Mesenchymal stem cell (in vitro differentiated cells and primary cell): ENCODE data around the gene C16orf96.
A peak's percentile ranks its signal among the peaks of the same experiment; 100 is the strongest.

Experiments used
- DNase-seq: peaks from one replicate; pipeline ENCODE4 v3.0.0-alpha.2; 2013
- H2AFZ ChIP-seq: one replicate; pipeline ENCODE4 v1.6.1; 2013; ENCODE audit warnings: low read depth, mild to moderate bottlenecking, control low read depth, inconsistent platforms, low read length, moderate library complexity
- H2AK5ac ChIP-seq: 2 replicates; pipeline ENCODE4 v1.6.1; 2013; ENCODE audit warnings: low read length, moderate library complexity, mild to moderate bottlenecking, inconsistent platforms; ENCODE audit not compliant: severe bottlenecking
- H2BK120ac ChIP-seq: one replicate; pipeline ENCODE4 v1.6.1; 2013; ENCODE audit warnings: low read depth, mild to moderate bottlenecking, inconsistent platforms, low read length, moderate library complexity
- H2BK12ac ChIP-seq, 2 experiments: one replicate each; pipeline ENCODE4 v1.6.1; 2013; ENCODE audit warnings: inconsistent platforms in 2 of 2, low read length in 2 of 2, mild to moderate bottlenecking in 2 of 2, moderate library complexity in 2 of 2, control low read depth in 1 of 2
- H2BK15ac ChIP-seq: one replicate; pipeline ENCODE4 v1.6.1; 2013; ENCODE audit warnings: mild to moderate bottlenecking, low read depth, inconsistent platforms; ENCODE audit not compliant: poor library complexity, severe bottlenecking
- H2BK5ac ChIP-seq: 2 replicates; pipeline ENCODE4 v1.6.1; 2013; ENCODE audit warnings: low read depth, mild to moderate bottlenecking, low read length, control low read depth, inconsistent platforms; ENCODE audit not compliant: poor library complexity, severe bottlenecking
- H3K14ac ChIP-seq, 2 experiments: one replicate each; pipeline ENCODE4 v1.6.1; 2013; ENCODE audit warnings: inconsistent platforms in 2 of 2, low read length in 2 of 2, control low read depth in 1 of 2, mild to moderate bottlenecking in 1 of 2, moderate library complexity in 1 of 2
- H3K18ac ChIP-seq, 2 experiments: one replicate each; pipeline ENCODE4 v1.6.1; 2013; ENCODE audit warnings: inconsistent platforms in 2 of 2, low read length in 2 of 2, control low read depth in 1 of 2, low read depth in 1 of 2, mild to moderate bottlenecking in 1 of 2
- H3K23ac ChIP-seq, 2 experiments: one replicate each; pipeline ENCODE4 v1.6.1; 2013; ENCODE audit warnings: inconsistent platforms in 2 of 2, low read length in 2 of 2, mild to moderate bottlenecking in 2 of 2, moderate library complexity in 2 of 2, control low read depth in 1 of 2
- H3K27ac ChIP-seq: 2 replicates; pipeline ENCODE4 v1.5.1; 2013; ENCODE audit warnings: mild to moderate bottlenecking, moderate library complexity, low read length, control low read depth, inconsistent platforms; ENCODE audit not compliant: poor library complexity, severe bottlenecking
- H3K27me3 ChIP-seq, 2 experiments: 2 replicates each; pipeline versions ENCODE4 v1.6.1 to v1.7.0; 2013; ENCODE audit warnings: low read length in 2 of 2, mild to moderate bottlenecking in 2 of 2, moderate library complexity in 2 of 2, control low read depth in 1 of 2, inconsistent platforms in 1 of 2; ENCODE audit not compliant: control insufficient read depth in 1 of 2, insufficient read depth in 1 of 2
- H3K36me3 ChIP-seq, 2 experiments: 2 replicates each; pipeline versions ENCODE4 v1.6.1 to v1.7.0; 2013; ENCODE audit warnings: low read length in 2 of 2, control low read depth in 1 of 2, inconsistent platforms in 1 of 2, low read depth in 1 of 2, mild to moderate bottlenecking in 1 of 2; ENCODE audit not compliant: insufficient read depth in 2 of 2, control insufficient read depth in 1 of 2
- H3K4ac ChIP-seq, 2 experiments: one replicate each; pipeline ENCODE4 v1.6.1; 2013; ENCODE audit warnings: inconsistent platforms in 2 of 2, low read length in 2 of 2, mild to moderate bottlenecking in 2 of 2, moderate library complexity in 2 of 2, control low read depth in 1 of 2, low read depth in 1 of 2
- H3K4me1 ChIP-seq: 2 replicates; pipeline ENCODE4 v1.6.1; 2013; ENCODE audit warnings: low read depth, low read length, control low read depth; ENCODE audit not compliant: control insufficient read depth, insufficient read depth
- H3K4me2 ChIP-seq: 2 replicates; pipeline ENCODE4 v1.6.1; 2013; ENCODE audit warnings: low read length, mild to moderate bottlenecking, inconsistent platforms; ENCODE audit not compliant: poor library complexity, severe bottlenecking
- H3K4me3 ChIP-seq, 2 experiments: 2 replicates each; pipeline versions ENCODE4 v1.5.1 to v1.7.0; 2013; ENCODE audit warnings: low read length in 2 of 2, mild to moderate bottlenecking in 2 of 2, control low read depth in 1 of 2, low read depth in 1 of 2; ENCODE audit not compliant: insufficient read depth in 1 of 2
- H3K79me1 ChIP-seq: replicated peaks from 2 replicates; pipeline ENCODE4 v1.6.1; 2013; ENCODE audit warnings: mild to moderate bottlenecking, control low read depth, low read length, inconsistent platforms; ENCODE audit not compliant: poor library complexity, severe bottlenecking
- H3K9ac ChIP-seq: 2 replicates; pipeline ENCODE4 v1.7.0; 2013; ENCODE audit warnings: mild to moderate bottlenecking, low read length, moderate library complexity
- H3K9me3 ChIP-seq: 2 replicates; pipeline ENCODE4 v1.7.0; 2013; ENCODE audit warnings: mild to moderate bottlenecking, low read length; ENCODE audit not compliant: control insufficient read depth
- H4K8ac ChIP-seq: one replicate; pipeline ENCODE4 v1.6.1; 2013; ENCODE audit warnings: inconsistent platforms, mild to moderate bottlenecking, low read length, moderate library complexity
- H4K91ac ChIP-seq: one replicate; pipeline ENCODE4 v1.6.1; 2013; ENCODE audit warnings: mild to moderate bottlenecking, low read length, inconsistent platforms
- WGBS: methylation state at CpG from one replicate; pipeline ENCODE4 v1.1.7; 2013; ENCODE audit warnings: mixed read lengths; 5-methylcytosine and 5-hydroxymethylcytosine counted together

C16orf96 gene

GRCh38 chr16:4624827-4625559, 68.9 kb downstream of the C16orf96 start:
- Histone ChIP-seq H3K27ac (peak overlapping the region; percentile 68), H2AFZ (peak overlapping the region; percentile 85), H3K4me3 (peak overlapping the region; percentile 97 to 99), H2BK120ac (peak overlapping the region; percentile 88), H3K4me2 (peak overlapping the region; percentile 55), H2BK5ac (peak overlapping the region; percentile 91), H3K27me3 (no peaks in the 10 kb centered on the region), H3K79me1 (no peaks in the 10 kb centered on the region), H3K36me3 (peaks cover 0 to 9% of the 10 kb centered on the region in 2 experiments), H3K23ac (peak overlapping the region in 1 of 2 experiments; percentile 96), H2BK15ac (peak overlapping the region; percentile 63), H3K18ac (peak overlapping the region; percentile 97 to 98), H3K9me3 (no peaks in the 10 kb centered on the region), H3K4me1 (peaks cover 14% of the 10 kb centered on the region), H3K9ac (peak overlapping the region; percentile 95), H4K8ac (peak overlapping the region; percentile 87), H2BK12ac (peak overlapping the region in 1 of 2 experiments; percentile 51), H4K91ac (peak overlapping the region; percentile 91), H3K4ac (peak overlapping the region; percentile 97 to 98), H3K14ac (peak overlapping the region; percentile 59 to 97), H2AK5ac (no peak overlapping the region)
- DNase-seq, result peak; percentile 88
- under 1% methylated on average over 62 of the region's 80 CpGs for WGBS

- H2AFZ ChIP-seq, result no peak overlapping the region
- peak overlapping the region; percentile 68 for H3K27ac ChIP-seq
- H3K9ac ChIP-seq, result peak overlapping the region; percentile 95
- DNase-seq, result no peak
- peaks cover 0 to 9% of the 10 kb centered on the region in 2 experiments for H3K36me3 ChIP-seq
- H3K4me1 ChIP-seq, result peaks cover 14% of the 10 kb centered on the region
- no peak overlapping the region for H3K14ac ChIP-seq
- no peaks in the 10 kb centered on the region for H3K9me3 ChIP-seq
- no peak overlapping the region for H2BK15ac ChIP-seq
- H3K79me1 ChIP-seq, result peaks cover 3% of the 10 kb centered on the region
- H3K4ac ChIP-seq, result peak overlapping the region; percentile 57 to 97
- H2BK120ac ChIP-seq, result peak overlapping the region; percentile 88
- H3K18ac ChIP-seq, result peak overlapping the region; percentile 97 to 98
- no peak overlapping the region for H4K91ac ChIP-seq
- H4K8ac ChIP-seq, result peak overlapping the region; percentile 43
- WGBS, result 20% methylated on average over 9 of the region's 11 CpGs
- peak overlapping the region; percentile 55 for H3K4me2 ChIP-seq
- peak overlapping the region; percentile 97 to 99 for H3K4me3 ChIP-seq
- peak overlapping the region; percentile 91 for H2BK5ac ChIP-seq
- no peaks in the 10 kb centered on the region for H3K27me3 ChIP-seq
- no peak overlapping the region for H3K23ac ChIP-seq
- no peak overlapping the region for H2BK12ac ChIP-seq
- peak overlapping the region; percentile 17 for H2AK5ac ChIP-seq
These were observed 69.5 kb downstream of the C16orf96 start for GRCh38 chr16:4625560-4626159.

- no peak overlapping the region for H2BK12ac ChIP-seq
- H3K4ac ChIP-seq, result peak overlapping the region in 1 of 2 experiments; percentile 34
- no peak overlapping the region for H2BK120ac ChIP-seq
- H3K18ac ChIP-seq, result peak overlapping the region in 1 of 2 experiments; percentile 49
- no peak overlapping the region for H3K27ac ChIP-seq
- peaks cover 3% of the 10 kb centered on the region for H3K79me1 ChIP-seq
- no peak overlapping the region for H2BK5ac ChIP-seq
- H3K27me3 ChIP-seq, result no peaks in the 10 kb centered on the region
- no peak overlapping the region for H2AFZ ChIP-seq
- no peaks in the 10 kb centered on the region for H3K9me3 ChIP-seq
- H2BK15ac ChIP-seq, result no peak overlapping the region
- 77% methylated on average over 6 of the region's 6 CpGs for WGBS
- peak overlapping the region; percentile 43 for H4K91ac ChIP-seq
- H3K36me3 ChIP-seq, result peaks cover 0 to 9% of the 10 kb centered on the region in 2 experiments
- no peak overlapping the region for H3K14ac ChIP-seq
- no peak overlapping the region for H4K8ac ChIP-seq
- DNase-seq, result no peak
- H3K4me2 ChIP-seq, result peak overlapping the region; percentile 55
- H3K23ac ChIP-seq, result no peak overlapping the region
- H3K4me1 ChIP-seq, result peaks cover 14% of the 10 kb centered on the region
- H3K9ac ChIP-seq, result peak overlapping the region; percentile 95
- peak overlapping the region; percentile 17 for H2AK5ac ChIP-seq
- peak overlapping the region in 1 of 2 experiments; percentile 99 for H3K4me3 ChIP-seq
These were observed 70.3 kb downstream of the C16orf96 start for GRCh38 chr16:4626396-4626795.

GRCh38 chr16:4628283-4628682, 72.1 kb downstream of the C16orf96 start:
- Histone ChIP-seq H3K9ac (no peak overlapping the region), H2BK120ac (no peak overlapping the region), H3K4me1 (peaks cover 16% of the 10 kb centered on the region), H3K14ac (no peak overlapping the region), H2AFZ (no peak overlapping the region), H2BK15ac (no peak overlapping the region), H2BK5ac (no peak overlapping the region), H4K8ac (no peak overlapping the region), H4K91ac (no peak overlapping the region), H3K4me2 (no peak overlapping the region), H3K36me3 (peaks cover 0 to 13% of the 10 kb centered on the region in 2 experiments), H3K4ac (no peak overlapping the region), H3K18ac (no peak overlapping the region), H3K79me1 (peaks cover 5% of the 10 kb centered on the region), H3K27me3 (no peaks in the 10 kb centered on the region), H3K23ac (no peak overlapping the region), H3K9me3 (no peaks in the 10 kb centered on the region), H2AK5ac (no peak overlapping the region), H3K27ac (no peak overlapping the region), H2BK12ac (no peak overlapping the region), H3K4me3 (no peak overlapping the region)
- DNase-seq, result no peak
- WGBS, result 96% methylated on average over 9 of the region's 9 CpGs
